Endodermal cell (in vitro differentiated cells): ENCODE data around the gene PACRG. TPM values are rescaled to one million over a fixed set of nuclear protein-coding genes. Genes with fewer than 3 reads are reported as not detected.

Source experiments
- DNase-seq: peaks from one replicate; pipeline ENCODE4 v3.0.0-alpha.2; 2017
- H3K27ac ChIP-seq: 2 replicates; pipeline ENCODE4 v1.5.1; 2013; ENCODE audit warnings: mild to moderate bottlenecking, low read depth, low read length, moderate library complexity
- H3K27me3 ChIP-seq: 2 replicates; pipeline ENCODE4 v1.6.1; 2013; ENCODE audit warnings: mild to moderate bottlenecking, low read length, moderate library complexity; ENCODE audit not compliant: insufficient read depth, control insufficient read depth, poor library complexity, severe bottlenecking
- H3K36me3 ChIP-seq: 2 replicates; pipeline ENCODE4 v1.7.0; 2013; ENCODE audit warnings: mild to moderate bottlenecking, low read length, moderate library complexity; ENCODE audit not compliant: control insufficient read depth, insufficient read depth
- H3K4me1 ChIP-seq: one replicate; pipeline ENCODE4 v1.7.0; 2013; ENCODE audit warnings: low read length; ENCODE audit not compliant: control insufficient read depth, insufficient read depth
- H3K4me3 ChIP-seq: 2 replicates; pipeline ENCODE4 v1.5.1; 2013; ENCODE audit warnings: mild to moderate bottlenecking, low read length, moderate library complexity
- H3K9ac ChIP-seq: 2 replicates; pipeline ENCODE4 v1.6.1; 2013; ENCODE audit warnings: mild to moderate bottlenecking, low read length, moderate library complexity; ENCODE audit not compliant: poor library complexity, severe bottlenecking; ENCODE audit errors: extremely low read depth
- H3K9me3 ChIP-seq: 2 replicates; pipeline ENCODE4 v1.6.1; 2013; ENCODE audit warnings: mild to moderate bottlenecking, low read length, moderate library complexity; ENCODE audit not compliant: control insufficient read depth
- H3K27ac Mint-ChIP-seq: 2 replicates; pipeline ENCODE4 v1.8.0; 2020; ENCODE audit warnings: mixed read lengths
- H3K27me3 Mint-ChIP-seq: 2 replicates; pipeline ENCODE4 v1.8.0; 2021; ENCODE audit warnings: mild to moderate bottlenecking, mixed read lengths; ENCODE audit not compliant: insufficient read depth
- H3K36me3 Mint-ChIP-seq: 2 replicates; pipeline ENCODE4 v1.8.0; 2020; ENCODE audit warnings: low read depth, mixed read lengths
- H3K4me1 Mint-ChIP-seq: 2 replicates; pipeline ENCODE4 v1.8.0; 2020; ENCODE audit warnings: mixed read lengths
- H3K4me3 Mint-ChIP-seq: 2 replicates; pipeline ENCODE4 v1.8.0; 2020; ENCODE audit warnings: mild to moderate bottlenecking, moderate library complexity, mixed read lengths
- H3K9me3 Mint-ChIP-seq: 2 replicates; pipeline ENCODE4 v1.8.0; 2020; ENCODE audit warnings: mild to moderate bottlenecking, mixed read lengths
- CTCF ChIP-seq: fragments of 200-600 bp; sonication (generic); conservative IDR thresholded peaks from 2 replicates; pipeline ENCODE4 v1.5.0; 2021; ENCODE audit warnings: antibody characterized with exemption, mild to moderate bottlenecking
- whole genome bisulfite sequencing, 2 experiments: methylation state at CpG; one replicate each; pipeline versions ENCODE4 v1.1.5 to v1.1.7; 2013; ENCODE audit warnings: missing lambda C conversion rate in 2 of 2, mixed read lengths in 1 of 2; ENCODE audit not compliant: insufficient coverage in 1 of 2, insufficient read length in 1 of 2; 5-methylcytosine and 5-hydroxymethylcytosine counted together
- total RNA-seq, 2 donors: library from RNA; stranded (reverse); fragmentation: NEBNext Ultra II Directional in 1 of 2; extraction: Animal tissue kit (Norgen Biotek cat#: 25700) in 1 of 2; gene quantifications; 2 replicates in 1 of 2; 3 replicates in 1 of 2; pipeline ENCODE4 v1.2.1, GENCODE V29; 2021

Gene PACRG
- total RNA-seq, 2 donors from 2014 or later, result 0.42 to 0.44 TPM

- Mint-ChIP-seq H3K27ac (peak overlapping the region; percentile 23), H3K4me3 (peak overlapping the region; percentile 46), H3K9me3 (no peaks in the 10 kb centered on the region), H3K27me3 (peaks cover 28% of the 10 kb centered on the region), H3K4me1 (peaks cover 34% of the 10 kb centered on the region), H3K36me3 (no peaks in the 10 kb centered on the region)
- 80 to 100% methylated on average over 1 to 8 of the region's 8 CpGs for WGBS, 2 experiments
- DNase-seq, result no peak
- peaks cover 14% of the 10 kb centered on the region for H3K4me1 ChIP-seq
- H3K9me3 ChIP-seq, result no peaks in the 10 kb centered on the region
- H3K27ac ChIP-seq, result peak overlapping the region; percentile 81
- H3K36me3 ChIP-seq, result no peaks in the 10 kb centered on the region
- no peak overlapping the region for H3K4me3 ChIP-seq
- H3K9ac ChIP-seq, result no peak overlapping the region
- TF ChIP-seq CTCF, result no peak
- H3K27me3 ChIP-seq, result peaks cover 19% of the 10 kb centered on the region
These were observed 531.9 kb downstream of the PACRG start for GRCh38 chr6:163259689-163260088.

- H3K36me3 Mint-ChIP-seq, result no peaks in the 10 kb centered on the region
- TF ChIP-seq CTCF, result no peak
- Histone ChIP-seq H3K36me3 (no peaks in the 10 kb centered on the region), H3K27me3 (peaks cover 19% of the 10 kb centered on the region), H3K4me1 (peaks cover 16% of the 10 kb centered on the region), H3K9me3 (no peaks in the 10 kb centered on the region), H3K4me3 (peak overlapping the region; percentile 65), H3K9ac (no peak overlapping the region), H3K27ac (peak overlapping the region; percentile 81)
- 9 to 22% methylated on average over 11 to 21 of the region's 21 CpGs for WGBS, 2 experiments
- peak overlapping the region; percentile 46 for H3K4me3 Mint-ChIP-seq
- H3K9me3 Mint-ChIP-seq, result no peaks in the 10 kb centered on the region
- peak overlapping the region; percentile 23 for H3K27ac Mint-ChIP-seq
- peaks cover 28% of the 10 kb centered on the region for H3K27me3 Mint-ChIP-seq
- peak; percentile 82 for DNase-seq
- H3K4me1 Mint-ChIP-seq, result peaks cover 37% of the 10 kb centered on the region
These were observed 532.5 kb downstream of the PACRG start for GRCh38 chr6:163260111-163260895.

- Histone ChIP-seq H3K27me3 (peaks cover 19% of the 10 kb centered on the region), H3K4me1 (peaks cover 16% of the 10 kb centered on the region), H3K27ac (peak overlapping the region; percentile 81), H3K36me3 (no peaks in the 10 kb centered on the region), H3K9me3 (no peaks in the 10 kb centered on the region), H3K4me3 (peak overlapping the region; percentile 65), H3K9ac (no peak overlapping the region)
- no peaks in the 10 kb centered on the region for H3K36me3 Mint-ChIP-seq
- WGBS, 2 experiments, result 9 to 13% methylated on average over 5 to 8 of the region's 8 CpGs
- peak; percentile 71 for DNase-seq
- peak overlapping the region; percentile 46 for H3K4me3 Mint-ChIP-seq
- no peaks in the 10 kb centered on the region for H3K9me3 Mint-ChIP-seq
- no peak overlapping the region for H3K27ac Mint-ChIP-seq
- H3K4me1 Mint-ChIP-seq, result peaks cover 37% of the 10 kb centered on the region
- TF ChIP-seq CTCF, result no peak
- H3K27me3 Mint-ChIP-seq, result peaks cover 28% of the 10 kb centered on the region
These were observed 533.1 kb downstream of the PACRG start for GRCh38 chr6:163260911-163261310.
